Kidney epithelial cell (primary cell): ENCODE measurements around the gene TTC3. TPM values are rescaled to one million over a fixed set of nuclear protein-coding genes. Genes with fewer than 3 reads are reported as not detected.

ENCODE experiments used
- DNase-seq: peaks from one replicate; pipeline ENCODE4 v3.0.0-alpha.2; 2010; ENCODE audit warnings: low read depth
- H3K27me3 ChIP-seq: 2 replicates; pipeline ENCODE4 v1.6.0; 2011; ENCODE audit warnings: low read length; ENCODE audit not compliant: control insufficient read depth, insufficient read depth
- H3K36me3 ChIP-seq: 2 replicates; pipeline ENCODE4 v1.5.1; 2011; ENCODE audit warnings: low read length; ENCODE audit not compliant: control insufficient read depth, insufficient read depth
- H3K4me3 ChIP-seq: 2 replicates; pipeline ENCODE4 v1.5.1; 2011; ENCODE audit warnings: low read depth, mild to moderate bottlenecking, control low read depth, low read length
- CTCF ChIP-seq: IDR thresholded peaks from 2 replicates; pipeline ENCODE4 v1.5.1; 2011; ENCODE audit warnings: mild to moderate bottlenecking, moderate library complexity, low read length, control low read depth, inconsistent platforms; ENCODE audit not compliant: insufficient read depth, poor library complexity, severe bottlenecking
- total RNA-seq: library from RNA; depleted of rRNA; stranded (reverse); fragments of >200 nt; gene quantifications from 2 replicates; pipeline ENCODE4 v1.2.3, GENCODE V29; 2015

TTC3 gene
- total RNA-seq, 1 donor from 2014 or later = 139 TPM

- no peak for DNase-seq
- no peaks in the 10 kb centered on the region for H3K27me3 ChIP-seq
- H3K36me3 ChIP-seq = no peaks in the 10 kb centered on the region
- no peak for TF ChIP-seq CTCF
- no peak overlapping the region for H3K4me3 ChIP-seq
Observed at GRCh38 chr21:37240978-37241377, 167.9 kb downstream of the TTC3 start.

- Histone ChIP-seq H3K36me3 (no peaks in the 10 kb centered on the region), H3K4me3 (no peak overlapping the region), H3K27me3 (no peaks in the 10 kb centered on the region)
- DNase-seq = no peak
- TF ChIP-seq CTCF = no peak
Observed at GRCh38 chr21:37241426-37241825, 168.4 kb downstream of the TTC3 start.

GRCh38 chr21:37243961-37244360 is 170.9 kb downstream of the TTC3 start:
- Histone ChIP-seq H3K36me3 (no peaks in the 10 kb centered on the region), H3K27me3 (no peaks in the 10 kb centered on the region), H3K4me3 (no peak overlapping the region)
- no peak for TF ChIP-seq CTCF
- no peak for DNase-seq

GRCh38 chr21:37244501-37245095 is 171.5 kb downstream of the TTC3 start:
- no peak for TF ChIP-seq CTCF
- H3K4me3 ChIP-seq = no peak overlapping the region
- no peaks in the 10 kb centered on the region for H3K27me3 ChIP-seq
- no peaks in the 10 kb centered on the region for H3K36me3 ChIP-seq
- DNase-seq = no peak

GRCh38 chr21:37245151-37245550 is 172.1 kb downstream of the TTC3 start:
- TF ChIP-seq CTCF = no peak
- no peaks in the 10 kb centered on the region for H3K27me3 ChIP-seq
- DNase-seq = no peak
- H3K36me3 ChIP-seq = no peaks in the 10 kb centered on the region
- H3K4me3 ChIP-seq = no peak overlapping the region

- no peak for DNase-seq
- H3K4me3 ChIP-seq = no peak overlapping the region
- H3K27me3 ChIP-seq = no peaks in the 10 kb centered on the region
- no peak for TF ChIP-seq CTCF
- no peaks in the 10 kb centered on the region for H3K36me3 ChIP-seq
Observed at GRCh38 chr21:37248298-37248697, 175.2 kb downstream of the TTC3 start.
